PC-9 (cell line): ENCODE results near the gene NPW. TPM values are rescaled to one million over a fixed set of nuclear protein-coding genes. Genes with fewer than 3 reads are reported as not detected.
A peak's percentile ranks its signal among the peaks of the same experiment; 100 is the strongest.

Experiments
- BruUV-seq: library from RNA; stranded (reverse); fragments of 400-500 nt; replicated peaks from 2 replicates; lab custom pipeline; 2021; lab: Mats Ljungman, UMichigan
- CTCF ChIA-PET: fragments of 300-600 bp; sonication (Branson Sonifier 250); formaldehyde crosslinking; loops from one replicate; lab custom pipeline; 2022; ENCODE audit warnings: antibody characterized with exemption; lab: Charles Lee
- POLR2A ChIA-PET: fragments of 300-600 bp; sonication (Branson Sonifier 250); formaldehyde crosslinking; loops from one replicate; lab custom pipeline; 2022; ENCODE audit warnings: antibody characterized with exemption; ENCODE audit not compliant: unreplicated experiment; lab: Charles Lee
- DNase-seq, 2 experiments: peaks; one replicate each; pipeline versions ENCODE4 v3.0.0 to v3.0.0-alpha.2; 2015 to 2022; ENCODE audit warnings: mixed read lengths in 1 of 2
- H2AFZ ChIP-seq: fragments of 200-600 bp; sonication (generic); 2 replicates; pipeline ENCODE4 v1.8.1; 2017; ENCODE audit warnings: antibody characterized with exemption
- H3F3A ChIP-seq: fragments of 200-600 bp; sonication (generic); 2 replicates; pipeline ENCODE4 v1.8.1; 2017; ENCODE audit warnings: antibody characterized with exemption, mild to moderate bottlenecking, low read depth; ENCODE audit not compliant: insufficient read depth
- H3K27ac ChIP-seq: fragments of 200-600 bp; sonication (generic); 2 replicates; pipeline ENCODE4 v1.6.1; 2016; ENCODE audit warnings: mixed run types
- H3K27me3 ChIP-seq: fragments of 200-600 bp; sonication (generic); 2 replicates; pipeline ENCODE4 v1.6.1; 2016; ENCODE audit warnings: low read depth, mixed run types; ENCODE audit not compliant: insufficient read depth
- H3K36me3 ChIP-seq: fragments of 200-600 bp; sonication (generic); 2 replicates; pipeline ENCODE4 v1.6.1; 2016; ENCODE audit warnings: low read depth, mixed run types
- H3K4me1 ChIP-seq: fragments of 200-600 bp; sonication (generic); replicated peaks from 2 replicates; pipeline ENCODE4 v1.6.1; 2016; ENCODE audit warnings: mixed run types; ENCODE audit not compliant: insufficient read depth
- H3K4me2 ChIP-seq: fragments of 200-600 bp; sonication (generic); 2 replicates; pipeline ENCODE4 v1.6.1; 2017; ENCODE audit warnings: mixed run types
- H3K4me3 ChIP-seq: fragments of 200-600 bp; sonication (generic); 2 replicates; pipeline ENCODE4 v1.6.1; 2016; ENCODE audit warnings: mixed run types
- H3K79me2 ChIP-seq: fragments of 200-600 bp; sonication (generic); 2 replicates; pipeline ENCODE4 v1.6.1; 2017; ENCODE audit warnings: low read depth, mixed run types
- H3K9me2 ChIP-seq: fragments of 200-600 bp; sonication (generic); 2 replicates; pipeline ENCODE4 v1.8.1; 2017; ENCODE audit warnings: mild to moderate bottlenecking; ENCODE audit not compliant: insufficient read depth
- H3K9me3 ChIP-seq: fragments of 200-600 bp; sonication (generic); 2 replicates; pipeline ENCODE4 v1.8.1; 2016; ENCODE audit warnings: low read depth; ENCODE audit not compliant: insufficient read depth
- H4K20me1 ChIP-seq: fragments of 200-600 bp; sonication (generic); 2 replicates; pipeline ENCODE4 v1.8.1; 2017; ENCODE audit not compliant: insufficient read depth
- CTCF ChIP-seq: fragments of 200-600 bp; sonication (generic); conservative IDR thresholded peaks from 2 replicates; pipeline ENCODE4 v1.6.1; 2017; ENCODE audit warnings: mixed run types, antibody characterized with exemption, mild to moderate bottlenecking, moderate library complexity
- EZH2 ChIP-seq: fragments of 200-600 bp; sonication (generic); IDR thresholded peaks from 2 replicates; pipeline ENCODE4 v1.8.0; 2017; ENCODE audit warnings: antibody characterized with exemption, low read depth
- intact Hi-C: fragments of 100-400 bp; cut with micrococcal nuclease; formaldehyde crosslinking; loops from one replicate; pipeline ENCODE4 v1.10.0; 2022; ENCODE audit not compliant: unreplicated experiment
- total RNA-seq: library from RNA; stranded (reverse); gene quantifications from 2 replicates; pipeline ENCODE4 v1.2.3, GENCODE V29; 2021

The NPW gene
- total RNA-seq, 1 experiment from 2014 or later, result 4.0 TPM

- no peak overlapping the region for H3K4me2 ChIP-seq
- H3K9me3 ChIP-seq, result no peaks in the 10 kb centered on the region
- peaks cover 5% of the 10 kb centered on the region; the same call in 1 of the 2 replicates for H3F3A ChIP-seq
- H3K27ac ChIP-seq, result no peak overlapping the region
- no peaks in the 10 kb centered on the region for H4K20me1 ChIP-seq
- BruUV-seq, result no TSS peak
- H3K79me2 ChIP-seq, result peaks cover 8% of the 10 kb centered on the region
- H3K36me3 ChIP-seq, result no peaks in the 10 kb centered on the region
- no peaks in the 10 kb centered on the region for H3K9me2 ChIP-seq
- H3K4me3 ChIP-seq, result no peak overlapping the region
- intact Hi-C loops, result no loop called here
- DNase-seq, result no peak
- ChIA-PET CTCF (no interaction called here), POLR2A (no interaction called here)
- H2AFZ ChIP-seq, result no peak overlapping the region
- H3K4me1 ChIP-seq, result peaks cover 4% of the 10 kb centered on the region
- no peaks in the 10 kb centered on the region for H3K27me3 ChIP-seq
- TF ChIP-seq EZH2 (no peak), CTCF (no peak)
Measured at GRCh38 chr16:2053897-2054296, 34.3 kb downstream of the NPW start.

- intact Hi-C loops, result no loop called here
- H3K4me1 ChIP-seq, result no peaks in the 10 kb centered on the region
- H3K36me3 ChIP-seq, result no peaks in the 10 kb centered on the region
- ChIA-PET CTCF (no interaction called here), POLR2A (no interaction called here)
- no peaks in the 10 kb centered on the region for H3K27me3 ChIP-seq
- peaks cover 5% of the 10 kb centered on the region; the same call in 1 of the 2 replicates for H3F3A ChIP-seq
- H3K9me2 ChIP-seq, result no peaks in the 10 kb centered on the region
- BruUV-seq, result no TSS peak
- no peak overlapping the region for H3K4me2 ChIP-seq
- no peak for DNase-seq
- no peak overlapping the region for H2AFZ ChIP-seq
- H3K79me2 ChIP-seq, result no peaks in the 10 kb centered on the region
- no peaks in the 10 kb centered on the region for H4K20me1 ChIP-seq
- H3K27ac ChIP-seq, result no peak overlapping the region
- H3K9me3 ChIP-seq, result no peaks in the 10 kb centered on the region
- no peak overlapping the region for H3K4me3 ChIP-seq
- TF ChIP-seq CTCF (no peak), EZH2 (no peak)
Measured at GRCh38 chr16:2054543-2055245, 35.1 kb downstream of the NPW start.

GRCh38 chr16:2056077-2056476, 36.5 kb downstream of the NPW start:
- no peaks in the 10 kb centered on the region for H3K36me3 ChIP-seq
- no peak for DNase-seq
- intact Hi-C loops, result loop anchor here (2.0 kb wide), 1 partner anchor 33 kb away; no protein-coding TSS in a partner anchor

More at GRCh38 chr16:2056077-2056476, 36.5 kb downstream of the NPW start:
- H3K9me2 ChIP-seq, result no peaks in the 10 kb centered on the region
- CTCF ChIA-PET, result no interaction called here
- TF ChIP-seq EZH2, result no peak
- 0 out of 2 replicates have a peak, but pooled peaks have one; percentile 21 for TF ChIP-seq CTCF
- H4K20me1 ChIP-seq, result no peaks in the 10 kb centered on the region
- no peak overlapping the region for H3K4me2 ChIP-seq
- H2AFZ ChIP-seq, result no peak overlapping the region
- H3K79me2 ChIP-seq, result no peaks in the 10 kb centered on the region
- no peaks in the 10 kb centered on the region for H3K27me3 ChIP-seq
- no peaks in the 10 kb centered on the region for H3K4me1 ChIP-seq
- no peak overlapping the region for H3K27ac ChIP-seq
- no peaks in the 10 kb centered on the region for H3F3A ChIP-seq
- POLR2A ChIA-PET, result no interaction called here
- no peak overlapping the region for H3K4me3 ChIP-seq
- BruUV-seq, result no TSS peak
- no peaks in the 10 kb centered on the region for H3K9me3 ChIP-seq
